ENCODE results near the gene MRPS18A. TPM values are rescaled to one million over a fixed set of nuclear protein-coding genes. Genes with fewer than 3 reads are reported as not detected.

MRPS18A gene
- total RNA-seq, 4 donors from 2014 or later, result 161 to 171 (median 168) TPM

- no peak for DNase-seq
- in situ Hi-C loops (cut with MboI; ENCODE audit: low sequenced_read_pairs in 4 of 4), result no loop called here
- Histone ChIP-seq H3K9me3 (peaks cover 3 to 14% (median 6%) of the 10 kb centered on the region in 3 donors), H3K27me3 (no peaks in the 10 kb centered on the region), H3K27ac (no peak overlapping the region), H3K36me3 (no peaks in the 10 kb centered on the region), H3K4me3 (no peak overlapping the region), H3K4me1 (no peaks in the 10 kb centered on the region)
- intact Hi-C loops (cut with DNase I; ENCODE audit: low total_unique reads), result no loop called here
- ATAC-seq, result no peak
- no peak for TF ChIP-seq POLR2A (IDR thresholded peaks at IDR 0.05)
Measured at GRCh38 chr6:43734294-43734665, 46.7 kb upstream of the MRPS18A start.

- in situ Hi-C loops (cut with MboI; ENCODE audit: low sequenced_read_pairs in 4 of 4), result no loop called here
- Histone ChIP-seq H3K4me3 (no peak overlapping the region), H3K4me1 (no peaks in the 10 kb centered on the region), H3K27ac (no peak overlapping the region), H3K9me3 (peaks cover 3 to 14% (median 6%) of the 10 kb centered on the region in 3 donors), H3K36me3 (no peaks in the 10 kb centered on the region), H3K27me3 (no peaks in the 10 kb centered on the region)
- DNase-seq (no peak), ATAC-seq (no peak)
- intact Hi-C loops (cut with DNase I; ENCODE audit: low total_unique reads), result no loop called here
- TF ChIP-seq CTCF (IDR thresholded peaks at IDR 0.05 in 4 of 5, conservative IDR thresholded peaks at IDR 0.05 in 1 of 5), result no peak
- no peak for TF ChIP-seq POLR2A (IDR thresholded peaks at IDR 0.05)
Measured at GRCh38 chr6:43733471-43734293, 46.1 kb upstream of the MRPS18A start.

- DNase-seq, result no peak
- no peak for ATAC-seq
- no peaks in the 10 kb centered on the region for H3K4me1 ChIP-seq
- TF ChIP-seq POLR2A (IDR thresholded peaks at IDR 0.05), result no peak
- no peak for TF ChIP-seq CTCF (IDR thresholded peaks at IDR 0.05 in 4 of 5, conservative IDR thresholded peaks at IDR 0.05 in 1 of 5)
- in situ Hi-C loops (cut with MboI; ENCODE audit: low sequenced_read_pairs in 4 of 4) (no loop called here), intact Hi-C loops (cut with DNase I; ENCODE audit: low total_unique reads) (no loop called here)
- H3K9me3 ChIP-seq, result peaks cover 3 to 14% (median 6%) of the 10 kb centered on the region in 3 donors
- no peak overlapping the region for H3K4me3 ChIP-seq
- no peak overlapping the region for H3K27ac ChIP-seq
- H3K36me3 ChIP-seq, result no peaks in the 10 kb centered on the region
- no peaks in the 10 kb centered on the region for H3K27me3 ChIP-seq
Measured at GRCh38 chr6:43730634-43731033, 43.0 kb upstream of the MRPS18A start.

GRCh38 chr6:43729537-43729936 is 41.9 kb upstream of the MRPS18A start:
- no peaks in the 10 kb centered on the region for H3K4me1 ChIP-seq
- TF ChIP-seq CTCF (IDR thresholded peaks at IDR 0.05 in 4 of 5, conservative IDR thresholded peaks at IDR 0.05 in 1 of 5) (no peak), POLR2A (IDR thresholded peaks at IDR 0.05) (no peak)
- DNase-seq, result no peak
- no peak overlapping the region for H3K4me3 ChIP-seq
- ATAC-seq, result no peak
- intact Hi-C loops (cut with DNase I; ENCODE audit: low total_unique reads), result no loop called here
- no peaks in the 10 kb centered on the region for H3K27me3 ChIP-seq
- in situ Hi-C loops (cut with MboI; ENCODE audit: low sequenced_read_pairs in 4 of 4), result no loop called here
- H3K9me3 ChIP-seq, result peaks cover 3 to 14% (median 6%) of the 10 kb centered on the region in 3 donors
- no peak overlapping the region for H3K27ac ChIP-seq
- H3K36me3 ChIP-seq, result no peaks in the 10 kb centered on the region

- Histone ChIP-seq H3K27ac (no peak overlapping the region), H3K36me3 (no peaks in the 10 kb centered on the region), H3K4me1 (no peaks in the 10 kb centered on the region), H3K9me3 (peaks cover 3 to 14% (median 6%) of the 10 kb centered on the region in 3 donors), H3K4me3 (no peak overlapping the region), H3K27me3 (no peaks in the 10 kb centered on the region)
- in situ Hi-C loops (cut with MboI; ENCODE audit: low sequenced_read_pairs in 4 of 4), result no loop called here
- intact Hi-C loops (cut with DNase I; ENCODE audit: low total_unique reads), result no loop called here
- TF ChIP-seq CTCF (IDR thresholded peaks at IDR 0.05 in 4 of 5, conservative IDR thresholded peaks at IDR 0.05 in 1 of 5), result no peak
- no peak for TF ChIP-seq POLR2A (IDR thresholded peaks at IDR 0.05)
- ATAC-seq (no peak), DNase-seq (no peak)
Measured at GRCh38 chr6:43728586-43728985, 41.0 kb upstream of the MRPS18A start.
